ENCODE results near the gene THSD8.

DNA sequence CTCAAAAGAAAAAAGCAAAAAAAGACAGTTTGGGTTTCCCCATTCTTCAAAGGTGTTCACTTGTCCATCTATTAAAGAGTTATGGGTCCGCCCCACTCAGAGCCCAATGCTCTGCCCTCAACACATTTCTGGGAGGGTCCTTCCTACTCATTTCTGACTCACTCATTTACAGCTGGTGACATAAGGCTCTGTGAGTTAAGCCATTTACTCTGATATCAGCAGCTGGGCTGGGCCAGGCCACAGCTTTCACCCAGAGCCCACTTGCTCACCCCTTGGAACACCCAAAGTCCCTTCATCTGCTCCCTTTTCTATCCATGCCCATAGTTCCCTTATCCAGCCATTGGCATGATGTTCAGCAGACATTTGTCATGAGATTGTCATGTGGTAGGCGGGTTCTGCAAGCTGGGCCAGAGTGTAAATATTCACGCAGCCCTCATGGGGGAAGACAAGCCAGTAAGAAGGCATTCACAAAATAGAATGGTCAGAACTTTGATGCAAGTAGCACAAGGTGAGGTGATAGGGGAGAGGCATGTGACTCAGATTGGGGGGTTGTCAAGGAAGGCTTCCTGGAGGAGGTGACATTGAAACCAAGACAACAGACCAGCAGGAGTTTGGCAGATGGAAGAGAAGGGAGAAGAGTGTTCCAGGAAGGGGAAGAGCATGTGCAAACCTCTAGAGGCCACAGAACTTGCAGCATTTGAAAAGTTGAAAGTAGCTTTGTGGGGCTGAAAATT lies 42.3 kb downstream of the THSD8 start:
- TF ChIP-seq, protein P1, sequence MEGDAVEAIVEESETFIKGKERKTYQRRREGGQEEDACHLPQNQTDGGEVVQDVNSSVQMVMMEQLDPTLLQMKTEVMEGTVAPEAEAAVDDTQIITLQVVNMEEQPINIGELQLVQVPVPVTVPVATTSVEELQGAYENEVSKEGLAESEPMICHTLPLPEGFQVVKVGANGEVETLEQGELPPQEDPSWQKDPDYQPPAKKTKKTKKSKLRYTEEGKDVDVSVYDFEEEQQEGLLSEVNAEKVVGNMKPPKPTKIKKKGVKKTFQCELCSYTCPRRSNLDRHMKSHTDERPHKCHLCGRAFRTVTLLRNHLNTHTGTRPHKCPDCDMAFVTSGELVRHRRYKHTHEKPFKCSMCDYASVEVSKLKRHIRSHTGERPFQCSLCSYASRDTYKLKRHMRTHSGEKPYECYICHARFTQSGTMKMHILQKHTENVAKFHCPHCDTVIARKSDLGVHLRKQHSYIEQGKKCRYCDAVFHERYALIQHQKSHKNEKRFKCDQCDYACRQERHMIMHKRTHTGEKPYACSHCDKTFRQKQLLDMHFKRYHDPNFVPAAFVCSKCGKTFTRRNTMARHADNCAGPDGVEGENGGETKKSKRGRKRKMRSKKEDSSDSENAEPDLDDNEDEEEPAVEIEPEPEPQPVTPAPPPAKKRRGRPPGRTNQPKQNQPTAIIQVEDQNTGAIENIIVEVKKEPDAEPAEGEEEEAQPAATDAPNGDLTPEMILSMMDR (IDR thresholded peaks at IDR 0.05; ENCODE audit: low read depth, low read length) = no peak
- no peak for TF ChIP-seq POLR2A (IDR thresholded peaks at IDR 0.05; ENCODE audit: extremely low read depth, insufficient read length)
- no peak for TF ChIP-seq MYC (IDR thresholded peaks at IDR 0.05; ENCODE audit: low read depth, low read length)
- TF ChIP-seq, protein P2, sequence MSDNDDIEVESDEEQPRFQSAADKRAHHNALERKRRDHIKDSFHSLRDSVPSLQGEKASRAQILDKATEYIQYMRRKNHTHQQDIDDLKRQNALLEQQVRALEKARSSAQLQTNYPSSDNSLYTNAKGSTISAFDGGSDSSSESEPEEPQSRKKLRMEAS (IDR thresholded peaks at IDR 0.05; ENCODE audit: low read depth, low read length) = no peak
